NCI-H1048 (cell line): Measurements from ENCODE around the gene EML4.

Source experiments
- DNase-seq: peaks from one replicate; lab custom pipeline; 2025; lab: John Stamatoyannopoulos, UW

The EML4 gene

GRCh38 chr2:42196403-42197267, 27.5 kb downstream of the EML4 start:
- no peak for DNase-seq

GRCh38 chr2:42197792-42198191, 28.6 kb downstream of the EML4 start:
- no peak for DNase-seq

GRCh38 chr2:42198466-42198865, 29.3 kb downstream of the EML4 start:
- no peak for DNase-seq

GRCh38 chr2:42199002-42199401, 29.8 kb downstream of the EML4 start:
- no peak for DNase-seq

- no peak for DNase-seq
These were observed 30.5 kb downstream of the EML4 start for GRCh38 chr2:42199626-42200025.

- no peak for DNase-seq
These were observed 32.0 kb downstream of the EML4 start for GRCh38 chr2:42200926-42201855.

GRCh38 chr2:42202634-42203008, 33.5 kb downstream of the EML4 start:
- no peak for DNase-seq

- no peak for DNase-seq
These were observed 34.6 kb downstream of the EML4 start for GRCh38 chr2:42203792-42204191.

- DNase-seq: no peak
These were observed 36.2 kb downstream of the EML4 start for GRCh38 chr2:42205337-42205736.

- no peak for DNase-seq
These were observed 38.7 kb downstream of the EML4 start for GRCh38 chr2:42207826-42208225.

- no peak for DNase-seq
These were observed 41.0 kb downstream of the EML4 start for GRCh38 chr2:42210203-42210602.

GRCh38 chr2:42211291-42211690, 42.1 kb downstream of the EML4 start:
- DNase-seq: no peak

- no peak for DNase-seq
These were observed 45.5 kb downstream of the EML4 start for GRCh38 chr2:42214669-42215068.

- no peak for DNase-seq
These were observed 47.5 kb downstream of the EML4 start for GRCh38 chr2:42216694-42217093.

- no peak for DNase-seq
These were observed 48.2 kb downstream of the EML4 start for GRCh38 chr2:42217307-42217706.

- no peak for DNase-seq
These were observed 48.8 kb downstream of the EML4 start for GRCh38 chr2:42217914-42218313.

GRCh38 chr2:42218712-42219111, 49.6 kb downstream of the EML4 start:
- no peak for DNase-seq

- no peak for DNase-seq
These were observed 50.0 kb downstream of the EML4 start for GRCh38 chr2:42219160-42219559.

GRCh38 chr2:42220566-42220965, 51.4 kb downstream of the EML4 start:
- DNase-seq: no peak

- DNase-seq: no peak
These were observed 54.1 kb downstream of the EML4 start for GRCh38 chr2:42223067-42223854.

- DNase-seq: no peak
These were observed 54.7 kb downstream of the EML4 start for GRCh38 chr2:42223855-42224268.

- DNase-seq: no peak
These were observed 55.4 kb downstream of the EML4 start for GRCh38 chr2:42224422-42225067.
